HG02678 (cell line): ENCODE data around the gene OTUD6A.
"Not testable (repeated sequence)": the region's sequence is repeated elsewhere in the genome, so short reads cannot be mapped to it uniquely, and the experiment has no call there.

ENCODE experiments used
- ATAC-seq: cut with Tn5 transposase; IDR thresholded peaks from one replicate; pipeline ENCODE4 v1.9.1; 2021; ENCODE audit warnings: mild to moderate bottlenecking, moderate library complexity; ENCODE audit not compliant: unreplicated experiment

OTUD6A gene

DNA sequence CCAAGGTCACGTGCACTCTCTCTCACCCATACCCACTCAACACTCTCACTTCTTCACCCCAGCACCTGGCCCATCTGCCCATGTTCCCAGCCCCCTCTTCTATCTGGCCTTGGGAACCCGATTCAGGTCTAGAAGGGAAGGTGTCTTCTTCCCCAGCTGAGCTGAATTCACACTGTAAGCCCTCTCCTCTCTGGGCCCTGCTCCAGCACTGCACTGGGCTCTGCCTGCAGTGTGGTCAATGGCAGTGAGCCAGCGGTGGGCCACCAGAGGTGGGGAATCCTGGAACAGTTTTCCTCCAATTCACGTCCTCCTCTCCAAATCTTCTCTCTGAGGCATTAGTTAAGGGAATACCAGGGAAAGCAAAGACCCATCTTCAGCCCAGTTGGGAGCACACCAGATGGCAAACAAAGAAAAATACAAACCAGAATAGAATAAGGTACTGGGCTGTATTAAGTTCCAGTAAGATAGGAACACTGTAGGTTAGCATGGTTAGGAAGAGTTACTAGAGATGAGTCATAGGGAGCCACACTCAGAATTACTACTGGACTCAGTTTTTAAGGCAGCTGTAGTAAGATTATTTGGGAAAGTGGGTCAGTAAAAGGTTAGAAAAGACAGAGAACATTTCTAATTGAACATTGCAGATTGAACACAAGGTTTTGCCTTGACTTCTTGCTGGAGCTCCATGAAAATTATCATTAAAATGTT is 17.6 kb upstream of the OTUD6A start:
- ATAC-seq: no peak

DNA sequence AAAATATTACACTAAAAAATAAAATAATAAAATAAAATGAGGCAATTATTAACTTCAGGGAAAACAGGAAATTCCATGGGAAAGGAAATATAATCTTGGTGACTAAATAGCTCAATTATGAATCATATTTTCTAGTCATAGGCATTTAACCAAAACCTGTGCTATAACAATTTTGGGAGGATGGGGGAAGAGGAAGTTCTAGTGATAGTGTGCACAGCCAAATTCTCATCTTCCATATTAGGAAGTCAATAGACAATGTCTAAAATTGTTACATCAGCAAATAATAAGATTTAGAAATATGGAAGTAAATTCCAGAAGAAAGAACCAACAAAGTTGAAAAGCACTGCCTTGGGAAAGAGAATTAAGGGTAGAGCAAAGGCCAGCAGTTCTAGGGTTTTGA is 15.3 kb upstream of the OTUD6A start:
- no peak for ATAC-seq

DNA sequence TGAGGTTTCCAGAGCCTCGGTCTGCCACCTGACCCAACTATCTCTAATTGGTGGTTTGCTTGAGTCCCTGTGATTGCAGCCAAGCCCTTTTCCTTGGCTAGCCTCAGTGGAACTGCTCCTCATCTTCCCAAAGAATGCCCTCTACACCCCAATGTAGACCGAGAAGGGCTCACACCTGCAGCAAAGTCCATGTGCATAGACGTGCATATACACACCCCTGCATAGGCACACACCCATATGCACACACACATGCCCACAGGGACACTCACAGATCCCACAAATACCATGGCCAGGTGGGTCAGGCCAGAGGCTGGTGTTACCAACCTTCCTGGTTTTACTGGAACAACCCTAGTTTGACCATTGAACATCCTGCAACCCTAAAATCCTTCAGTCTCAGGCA is 12.9 kb upstream of the OTUD6A start:
- ATAC-seq: no peak

DNA sequence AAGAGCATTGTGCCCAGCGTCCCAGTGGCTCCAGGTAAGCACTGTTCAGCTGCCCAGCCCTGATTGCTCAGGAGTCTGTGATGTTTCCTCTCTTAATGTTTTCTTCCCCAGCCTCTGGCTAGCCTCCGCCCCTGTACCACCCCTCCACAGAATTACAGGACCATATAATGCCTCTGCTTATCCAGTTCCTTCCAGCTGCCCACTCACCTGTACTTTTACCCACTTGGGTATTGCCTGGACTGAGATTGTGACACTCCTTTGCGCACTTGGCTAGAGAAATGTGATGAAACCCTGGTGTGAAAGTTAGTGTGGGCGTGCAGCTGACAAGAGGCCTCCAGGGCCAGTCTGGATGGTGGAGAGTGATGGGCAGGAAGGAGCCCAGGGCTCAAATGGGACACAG is 12.3 kb upstream of the OTUD6A start, which contains the start of gene AWAT2:
Gene AWAT2, minus strand, starts transcription at position 14 of the 400 bp plus-strand sequence. Its CDS starts 6 bp downstream, at position 8.
- no peak for ATAC-seq

DNA sequence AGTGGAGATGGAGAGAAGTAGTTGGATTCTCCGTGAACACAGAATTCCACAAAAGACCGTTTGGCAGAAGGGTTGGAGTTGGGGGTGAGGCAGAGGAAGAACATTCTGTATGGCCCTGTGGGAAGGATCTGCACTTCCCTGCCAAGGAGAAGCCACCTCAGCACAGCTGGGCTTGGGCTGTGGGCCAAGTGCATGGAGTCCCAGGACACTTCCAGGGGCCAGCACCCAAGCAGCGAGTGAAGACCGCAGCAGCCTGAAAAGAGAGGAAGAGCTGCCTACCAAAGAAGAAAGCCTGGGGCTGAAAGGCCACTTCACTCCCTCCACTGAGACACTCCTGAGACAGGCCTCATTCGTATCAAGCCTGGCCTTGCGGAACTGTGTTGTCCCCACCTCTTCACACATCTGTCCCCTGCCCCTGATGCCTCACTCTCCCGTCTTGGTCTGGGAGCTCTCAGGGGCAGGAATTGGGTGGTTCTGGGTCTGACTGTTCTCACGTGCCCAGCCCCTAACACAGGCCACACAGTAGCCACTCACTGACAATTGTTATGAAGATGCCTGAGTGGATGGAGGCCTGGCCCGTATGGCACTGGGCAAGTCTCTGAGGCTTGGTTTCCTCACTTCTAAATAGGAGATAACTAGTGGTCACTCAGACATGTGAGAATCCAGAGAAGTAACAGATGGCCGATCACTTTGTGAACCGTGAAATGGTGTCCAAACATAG is 9.2 kb upstream of the OTUD6A start:
- no peak for ATAC-seq

DNA sequence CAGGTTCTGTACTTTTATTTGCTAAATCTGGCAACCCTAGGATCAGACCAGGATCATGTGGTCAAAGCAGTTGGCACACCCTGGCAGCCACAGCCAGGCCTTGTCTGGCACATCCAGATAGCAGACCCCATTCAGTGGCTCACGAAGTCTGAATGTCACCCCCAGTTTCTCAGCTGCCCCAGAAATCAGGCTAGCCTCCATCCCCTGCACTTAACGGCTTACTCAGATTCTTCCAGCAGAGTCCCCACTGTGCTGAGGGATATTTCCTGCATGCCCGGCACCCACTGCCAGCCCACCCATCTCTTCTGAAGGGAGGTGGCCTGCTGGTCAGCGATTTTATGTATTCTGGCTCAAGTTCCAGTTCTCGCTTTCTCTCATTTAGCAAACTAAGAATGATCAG is 7.9 kb upstream of the OTUD6A start:
- ATAC-seq: no peak

DNA sequence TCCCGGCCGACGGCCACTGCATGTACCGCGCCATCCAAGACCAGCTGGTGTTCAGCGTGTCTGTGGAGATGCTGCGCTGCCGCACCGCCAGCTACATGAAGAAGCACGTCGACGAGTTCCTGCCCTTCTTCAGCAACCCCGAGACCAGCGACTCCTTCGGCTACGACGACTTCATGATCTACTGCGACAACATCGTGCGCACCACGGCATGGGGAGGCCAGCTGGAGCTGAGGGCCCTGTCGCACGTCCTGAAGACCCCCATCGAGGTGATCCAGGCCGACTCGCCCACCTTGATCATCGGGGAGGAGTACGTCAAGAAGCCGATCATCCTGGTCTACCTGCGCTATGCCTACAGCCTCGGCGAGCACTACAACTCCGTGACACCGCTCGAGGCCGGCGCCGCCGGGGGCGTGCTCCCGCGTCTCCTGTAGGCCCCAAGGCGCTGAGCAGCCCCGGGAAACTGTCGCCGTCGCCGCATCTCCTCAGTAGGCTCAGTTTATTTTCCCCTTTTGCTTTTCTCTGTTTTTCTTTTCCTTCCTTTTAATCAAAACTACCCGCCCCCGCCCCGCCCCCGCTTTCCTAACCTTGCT is 799 bp downstream of the OTUD6A start:
- no peak for ATAC-seq

DNA sequence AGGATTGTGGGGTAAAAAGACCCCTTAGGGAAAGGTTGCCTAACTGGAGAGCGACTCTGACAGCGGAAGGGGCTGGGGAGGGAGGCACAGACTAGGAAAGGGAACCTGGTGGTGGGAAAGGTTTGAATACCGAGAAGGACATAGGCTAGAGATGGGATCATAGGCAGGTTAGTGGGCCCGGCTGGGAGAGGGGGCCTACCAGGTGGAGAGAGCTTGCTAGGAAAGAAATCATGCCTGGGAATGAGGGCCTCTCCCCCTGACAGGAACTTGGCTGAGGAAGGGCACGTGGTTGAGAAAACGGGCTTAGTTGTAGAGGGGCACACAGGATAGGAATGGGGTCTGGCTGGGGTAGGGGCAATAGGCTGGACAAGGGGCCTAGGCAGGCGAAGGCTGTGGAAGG is 4.4 kb downstream of the OTUD6A start:
- no peak for ATAC-seq

DNA sequence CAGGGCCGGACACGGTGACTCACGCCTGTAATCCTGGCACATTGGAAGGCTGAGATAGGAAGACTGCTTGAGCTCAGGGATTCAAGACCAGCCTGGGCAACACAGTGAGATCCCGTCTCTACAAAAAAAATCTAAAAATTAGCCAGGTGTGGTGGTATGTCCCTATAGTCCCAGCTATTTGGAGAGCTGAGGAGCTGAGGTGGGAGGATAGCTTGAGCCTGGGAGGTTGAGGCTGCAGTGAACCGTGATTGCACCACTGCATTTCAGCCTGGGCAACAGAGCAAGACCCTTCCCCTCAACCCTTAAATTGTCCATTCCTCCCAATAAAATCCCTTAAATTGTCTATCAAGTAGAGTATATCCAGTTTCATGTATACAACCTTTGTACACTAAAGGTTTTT is 17.0 kb downstream of the OTUD6A start:
- ATAC-seq: no peak

DNA sequence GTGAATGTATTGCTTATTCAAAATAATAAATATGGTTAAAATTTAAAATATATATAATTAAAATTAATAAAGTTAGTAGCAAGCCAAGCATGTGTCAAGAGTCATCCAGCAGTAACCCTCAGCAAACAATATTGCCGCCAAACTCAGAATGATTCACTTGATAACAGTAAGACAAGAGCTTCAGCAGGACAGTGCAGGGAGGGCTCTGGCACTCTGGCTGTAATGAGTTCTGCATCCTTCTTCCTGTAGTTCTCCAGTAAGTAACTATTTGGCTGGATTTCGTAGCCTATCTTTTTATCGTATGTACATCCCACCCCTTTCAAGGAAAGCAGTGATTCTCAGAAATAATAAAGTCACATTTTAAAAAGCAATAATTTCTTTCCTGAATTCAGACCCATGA is 17.6 kb downstream of the OTUD6A start:
- no peak for ATAC-seq

DNA sequence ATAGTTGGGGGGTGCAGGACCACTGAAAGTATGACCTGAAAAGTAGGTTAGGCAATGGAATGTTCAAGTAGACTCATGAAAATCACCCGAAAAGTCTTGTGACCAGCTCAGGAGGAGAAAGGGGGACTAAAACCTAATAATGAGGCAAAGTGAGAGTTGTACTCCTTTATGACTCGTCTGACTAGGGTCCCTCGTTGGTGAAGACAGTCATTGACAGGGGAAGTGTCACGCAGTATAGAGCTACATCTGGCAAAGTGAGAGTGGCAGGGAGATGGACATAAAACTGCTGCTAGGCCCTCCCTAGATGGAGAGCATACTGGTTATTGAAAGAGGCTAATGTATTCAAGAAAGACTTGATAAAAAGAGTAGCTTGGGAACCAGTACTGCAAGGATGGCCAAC is 20.5 kb downstream of the OTUD6A start:
- ATAC-seq: no peak

DNA sequence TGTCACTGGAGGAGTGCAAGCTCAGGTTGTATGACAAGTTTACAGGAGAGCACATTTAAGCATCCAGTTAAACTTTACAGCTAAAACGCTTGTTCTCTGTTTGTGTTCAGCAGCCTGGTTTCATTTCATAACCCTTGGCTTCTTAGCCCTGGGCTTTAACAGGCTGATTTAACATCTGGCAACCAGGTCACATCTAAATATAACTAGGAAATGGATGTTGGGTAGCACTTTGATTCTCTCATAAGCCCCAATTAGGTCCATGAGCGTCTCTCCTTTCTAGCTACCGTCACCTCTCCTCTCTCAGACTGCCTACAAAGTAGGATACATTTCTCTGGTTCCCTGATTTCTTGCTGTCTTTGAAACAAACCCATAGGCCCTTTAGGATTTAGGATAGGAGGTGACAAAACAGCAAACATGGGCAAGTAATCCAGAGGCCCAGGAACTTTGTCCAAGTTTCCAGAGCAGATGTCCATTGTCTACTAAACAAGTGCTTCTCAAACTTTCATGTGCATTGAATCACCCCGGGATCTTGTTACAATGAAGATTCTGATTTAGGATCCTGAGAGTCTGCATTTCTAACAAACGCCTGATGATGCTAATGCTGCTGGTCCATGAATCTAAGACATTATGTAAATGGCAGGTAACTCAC is 22.5 kb downstream of the OTUD6A start:
- no peak for ATAC-seq

DNA sequence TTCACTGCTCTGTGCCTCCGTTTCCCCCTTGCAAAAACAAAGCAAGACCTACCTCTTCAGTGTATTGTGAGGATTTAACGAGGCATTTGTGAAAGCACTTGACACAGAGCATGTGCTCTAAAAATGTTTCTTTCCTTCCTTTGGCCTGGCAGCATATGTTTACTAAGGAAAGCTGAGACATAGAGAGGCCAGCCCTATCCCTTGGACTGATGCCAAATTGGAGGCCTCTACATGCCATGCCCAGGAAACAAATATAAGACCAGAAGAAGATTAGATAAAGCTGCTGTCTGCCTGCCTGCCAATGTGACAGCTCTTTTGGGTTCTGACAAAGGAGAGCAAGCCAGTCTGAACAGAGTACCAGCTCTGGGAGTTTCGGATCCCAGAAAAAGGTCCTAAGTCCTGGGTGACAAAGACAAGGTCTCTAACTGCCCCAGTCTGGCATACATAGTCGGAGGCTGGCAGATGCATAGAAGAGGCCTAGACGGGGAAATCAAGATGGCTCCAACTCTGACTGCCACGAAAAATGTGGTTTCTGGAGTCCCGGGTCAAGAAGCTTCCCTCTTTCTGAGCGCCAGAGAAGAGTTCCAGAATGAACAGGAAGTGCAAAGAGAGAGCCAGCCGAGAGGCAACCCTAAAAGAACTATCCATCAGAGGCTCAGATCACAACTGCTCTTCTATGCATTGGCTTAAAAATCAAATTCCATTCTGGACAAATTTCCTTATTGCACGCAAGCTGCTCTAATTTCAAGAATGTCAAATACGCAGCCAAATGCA is 25.8 kb downstream of the OTUD6A start:
- ATAC-seq: no peak

DNA sequence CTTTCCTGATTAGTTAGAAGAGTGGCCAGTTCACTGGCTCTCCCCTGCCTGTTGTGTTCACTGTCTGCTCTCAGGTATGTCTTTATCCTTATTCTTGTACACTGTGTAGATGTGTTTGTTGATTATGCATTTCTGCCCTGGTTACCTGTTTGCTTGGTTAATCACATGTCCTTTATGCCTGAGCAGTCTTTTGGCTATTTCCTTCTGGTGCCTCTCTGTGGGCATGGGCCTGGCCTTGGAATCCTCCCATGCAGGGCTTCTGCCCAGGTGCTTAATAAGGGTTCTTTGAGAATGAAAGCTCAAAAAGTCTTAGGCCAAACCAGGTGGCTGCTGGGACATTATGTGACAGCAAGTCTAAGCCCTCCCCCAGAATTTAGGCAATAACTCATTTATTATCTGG is 26.5 kb downstream of the OTUD6A start:
- no peak for ATAC-seq

DNA sequence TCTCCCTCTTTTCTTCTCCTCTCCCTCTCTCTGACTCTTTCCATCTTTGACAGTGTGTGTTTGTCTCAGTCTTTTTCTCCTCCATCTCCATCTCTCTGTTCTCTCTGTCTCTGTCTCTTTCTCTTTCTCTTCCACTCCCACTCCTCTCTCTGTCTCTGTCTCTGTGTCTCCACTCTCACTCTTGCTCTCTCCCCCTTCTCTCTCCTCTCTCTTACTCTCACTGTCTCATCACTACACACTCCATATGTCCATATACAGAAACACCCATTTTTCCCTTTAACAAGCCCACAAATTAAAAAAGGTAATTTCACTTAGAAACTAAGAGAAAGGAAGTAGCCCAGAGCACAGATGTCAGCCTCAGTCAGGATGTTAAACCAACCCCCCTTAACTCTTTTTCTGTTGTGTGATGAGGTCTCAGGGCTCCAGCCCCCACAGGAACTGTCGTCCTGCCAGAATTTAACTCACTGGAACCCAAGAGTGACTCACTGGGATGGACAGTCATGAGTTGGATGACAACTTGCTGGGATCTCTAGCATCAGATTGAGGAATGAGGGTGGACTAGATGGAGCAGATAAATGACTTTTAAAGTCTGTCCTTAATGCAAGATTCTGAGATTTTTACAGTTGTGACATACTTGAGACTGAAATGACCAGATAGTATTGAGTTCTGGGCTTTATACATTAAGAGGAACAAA is 27.5 kb downstream of the OTUD6A start:
- ATAC-seq: no peak

DNA sequence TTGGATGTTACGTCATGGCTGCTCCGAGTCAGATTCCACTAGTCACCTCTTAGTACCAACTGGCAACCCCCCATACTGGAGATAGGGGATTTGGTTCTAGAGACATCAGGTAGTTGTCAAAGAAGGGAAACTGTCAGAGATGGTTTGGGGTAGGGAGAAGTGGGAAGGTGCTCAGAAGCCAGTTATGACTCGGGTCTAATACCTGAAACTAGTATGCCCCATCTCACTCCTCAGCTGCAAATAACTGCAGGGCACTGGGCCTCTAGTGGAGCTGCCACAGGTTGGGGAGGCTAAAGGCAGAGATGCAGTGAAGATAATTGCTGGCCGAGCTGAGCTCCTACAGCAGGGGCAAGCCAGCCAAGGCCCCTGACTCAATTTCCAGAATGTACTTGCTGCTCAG is 30.0 kb downstream of the OTUD6A start:
- ATAC-seq: no peak

DNA sequence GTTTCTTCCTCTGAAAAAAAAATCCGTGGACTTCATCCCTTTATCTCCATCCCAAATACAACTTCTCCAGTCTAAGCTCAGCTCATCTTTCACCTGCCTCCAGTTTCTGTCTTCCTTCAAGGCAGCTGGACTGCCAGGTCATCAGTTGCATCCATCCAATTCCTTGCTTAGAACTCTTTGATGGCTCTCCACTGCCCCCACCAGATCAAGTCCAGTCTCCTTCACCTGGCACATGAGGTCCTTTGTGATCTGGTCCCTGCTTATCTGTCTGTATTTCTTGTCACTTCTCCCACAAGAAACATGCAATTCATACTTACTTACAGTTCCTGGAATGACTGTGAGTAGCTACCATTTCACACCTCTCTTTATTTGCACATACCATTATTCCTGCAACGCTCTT is 33.8 kb downstream of the OTUD6A start:
- no peak for ATAC-seq

DNA sequence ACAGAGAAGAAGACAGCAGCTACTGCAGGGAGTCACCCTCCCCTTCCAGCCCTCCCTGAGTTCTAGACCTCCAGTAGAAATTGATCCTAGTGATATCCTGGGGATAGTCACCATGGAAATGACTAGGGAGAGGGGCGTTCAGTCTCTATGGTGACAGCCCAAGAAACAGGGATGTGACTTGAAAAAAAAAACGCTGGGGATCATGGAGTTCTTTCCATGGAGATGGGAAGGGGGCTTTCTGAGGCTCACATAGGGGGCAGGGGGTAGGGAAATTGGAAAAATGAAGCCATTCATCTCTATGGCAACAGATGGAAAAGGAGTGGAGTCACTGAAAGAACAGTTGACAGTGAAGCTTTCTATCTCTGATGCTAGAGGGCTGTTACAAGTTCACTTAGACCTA is 43.0 kb downstream of the OTUD6A start:
- no peak for ATAC-seq

DNA sequence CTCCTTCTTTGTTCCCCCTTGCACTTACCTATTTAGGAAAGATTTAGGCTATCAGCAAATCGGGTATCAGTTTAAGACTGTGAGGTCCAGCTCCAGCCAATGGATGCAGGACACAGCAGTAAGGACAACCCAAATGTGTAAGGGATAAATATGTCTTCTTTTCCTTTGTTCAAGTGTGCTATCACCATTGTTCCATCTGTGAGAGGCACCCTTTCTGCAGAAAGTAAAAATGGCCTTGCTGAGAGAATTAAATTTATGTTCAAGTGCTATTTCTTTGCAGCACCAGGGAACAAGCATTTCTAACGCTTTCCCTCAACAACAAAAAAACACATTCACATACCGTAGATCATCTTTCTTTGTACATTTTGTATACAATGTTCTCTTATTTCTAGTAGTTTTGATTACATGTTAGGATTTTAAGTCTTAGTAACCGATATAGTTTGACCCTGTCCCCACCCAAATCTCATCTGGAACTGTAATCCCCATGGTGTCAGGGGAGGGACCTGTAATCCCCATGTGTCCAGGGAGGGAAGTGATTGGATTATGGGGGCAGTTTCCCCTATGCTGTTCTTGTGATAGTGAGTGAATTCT is 49.3 kb downstream of the OTUD6A start:
- not testable (repeated sequence) for ATAC-seq
